Transverse colon (tissue), 4 donors: ENCODE data around the gene ASPG.

Experiments
- POLR2AphosphoS5 ChIP-seq, 3 donors: sonication (generic); formaldehyde crosslinking; IDR thresholded peaks; one replicate each; pipeline ENCODE4 v1.6.1; 2016; ENCODE audit warnings: antibody characterized with exemption in 3 of 3
- TF ChIP-seq, protein P1 (sequence below), 5 experiments: fragments of 200-600 bp in 3 of 5; fragments of 450-650 bp in 2 of 5; sonication (generic) in 3 of 5; IDR thresholded peaks; 1 replicate in 2 of 5; 2 replicates in 3 of 5; pipeline ENCODE4 v1.5.1; 2016 to 2017; ENCODE audit warnings: antibody characterized with exemption in 5 of 5, inconsistent platforms in 3 of 5, mild to moderate bottlenecking in 2 of 5, moderate library complexity in 1 of 5

DNA sequence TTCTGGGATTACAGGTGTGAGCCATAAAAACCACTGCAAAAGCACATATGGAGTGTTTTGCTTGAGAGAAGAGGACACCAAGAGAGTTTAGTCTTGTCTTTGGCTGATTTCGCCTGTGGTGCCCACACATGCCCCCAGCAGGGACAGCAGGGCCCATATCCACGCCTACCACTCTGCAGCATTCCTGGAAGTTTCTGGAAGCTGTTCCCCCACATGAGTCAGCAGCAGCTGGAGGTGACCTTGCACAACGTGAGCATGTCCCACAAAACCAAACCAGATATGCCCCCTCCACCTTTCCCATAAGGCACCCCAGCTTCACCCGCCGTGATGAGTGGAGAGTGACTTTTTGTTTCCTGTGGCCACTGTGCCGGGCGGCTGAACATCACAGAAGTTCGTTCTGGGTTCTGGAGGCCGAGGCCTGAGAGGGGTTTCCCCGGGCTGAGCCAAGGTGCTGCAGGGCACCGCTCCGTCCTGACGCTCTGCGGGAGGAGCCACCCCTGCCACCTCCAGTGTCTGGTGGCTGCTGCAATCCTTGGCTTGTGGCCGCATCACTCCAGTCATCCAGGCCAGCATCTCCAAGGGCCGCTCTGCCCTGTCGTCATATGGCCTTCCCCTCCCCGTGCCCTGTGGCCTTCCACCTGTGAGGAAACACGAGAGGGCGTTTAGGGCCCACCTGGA is 4.7 kb downstream of the ASPG start:
- TF ChIP-seq, protein P1, sequence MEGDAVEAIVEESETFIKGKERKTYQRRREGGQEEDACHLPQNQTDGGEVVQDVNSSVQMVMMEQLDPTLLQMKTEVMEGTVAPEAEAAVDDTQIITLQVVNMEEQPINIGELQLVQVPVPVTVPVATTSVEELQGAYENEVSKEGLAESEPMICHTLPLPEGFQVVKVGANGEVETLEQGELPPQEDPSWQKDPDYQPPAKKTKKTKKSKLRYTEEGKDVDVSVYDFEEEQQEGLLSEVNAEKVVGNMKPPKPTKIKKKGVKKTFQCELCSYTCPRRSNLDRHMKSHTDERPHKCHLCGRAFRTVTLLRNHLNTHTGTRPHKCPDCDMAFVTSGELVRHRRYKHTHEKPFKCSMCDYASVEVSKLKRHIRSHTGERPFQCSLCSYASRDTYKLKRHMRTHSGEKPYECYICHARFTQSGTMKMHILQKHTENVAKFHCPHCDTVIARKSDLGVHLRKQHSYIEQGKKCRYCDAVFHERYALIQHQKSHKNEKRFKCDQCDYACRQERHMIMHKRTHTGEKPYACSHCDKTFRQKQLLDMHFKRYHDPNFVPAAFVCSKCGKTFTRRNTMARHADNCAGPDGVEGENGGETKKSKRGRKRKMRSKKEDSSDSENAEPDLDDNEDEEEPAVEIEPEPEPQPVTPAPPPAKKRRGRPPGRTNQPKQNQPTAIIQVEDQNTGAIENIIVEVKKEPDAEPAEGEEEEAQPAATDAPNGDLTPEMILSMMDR (IDR thresholded peaks at IDR 0.05): no peak
- no peak for TF ChIP-seq POLR2AphosphoS5 (IDR thresholded peaks at IDR 0.05)
